Heart right ventricle (tissue), 16 donors: Measurements from ENCODE around the gene MAMDC2. TPM values are rescaled to one million over a fixed set of nuclear protein-coding genes. Genes with fewer than 3 reads are reported as not detected.
A peak's percentile ranks its signal among the peaks of the same experiment; 100 is the strongest.

Experiments used
- ATAC-seq, 8 donors: fragments of 200-7000 bp; cut with Tn5 transposase; one replicate each; pipeline ENCODE4 v1.9.1; 2020; ENCODE audit warnings: mild to moderate bottlenecking in 8 of 8, moderate library complexity in 8 of 8, moderate number of reproducible peaks in 1 of 8
- DNase-seq, 2 donors: peaks; one replicate each; pipeline ENCODE4 v3.0.0-alpha.2; 2020
- H3K27ac ChIP-seq, 10 donors: fragments of 200-600 bp; sonication (generic) in 2 of 10; one replicate each; pipeline versions ENCODE4 v1.5.0 to v1.8.0; 2020 to 2022; ENCODE audit warnings: mild to moderate bottlenecking in 3 of 10
- H3K27me3 ChIP-seq, 7 donors: fragments of 200-600 bp; one replicate each; pipeline ENCODE4 v1.8.0; 2021 to 2022; ENCODE audit warnings: mild to moderate bottlenecking in 2 of 7
- H3K36me3 ChIP-seq, 9 donors: fragments of 200-600 bp; sonication (generic) in 1 of 9; one replicate each; pipeline versions ENCODE4 v1.5.0 to v1.8.0; 2020 to 2022; ENCODE audit warnings: mild to moderate bottlenecking in 2 of 9
- H3K4me1 ChIP-seq, 9 donors: fragments of 200-600 bp; sonication (generic) in 1 of 9; one replicate each; pipeline versions ENCODE4 v1.5.0 to v1.8.0; 2020 to 2022; ENCODE audit warnings: mild to moderate bottlenecking in 4 of 9
- H3K4me3 ChIP-seq, 10 donors: fragments of 200-600 bp; sonication (generic) in 2 of 10; one replicate each; pipeline versions ENCODE4 v1.5.0 to v1.8.0; 2020 to 2022; ENCODE audit warnings: mild to moderate bottlenecking in 7 of 10, moderate library complexity in 2 of 10
- H3K9me3 ChIP-seq, 11 donors: fragments of 200-600 bp in 10 of 11; sonication (generic) in 2 of 11; one replicate each; pipeline versions ENCODE4 v1.5.0 to v1.8.0; 2013 to 2022; ENCODE audit warnings: mild to moderate bottlenecking in 2 of 11, control low read depth in 1 of 11, moderate library complexity in 1 of 11
- WGBS, 2 donors: extraction: QIAGEN DNeasy Blood & Tissue Kit; methylation state at CpG; one replicate each; pipeline ENCODE4 v1.1.7; 2013; ENCODE audit warnings: inconsistent platforms in 1 of 2; 5-methylcytosine and 5-hydroxymethylcytosine counted together
- intact Hi-C, 10 donors: fragments of 100-400 bp; cut with DNase I; formaldehyde crosslinking; loops; one replicate each; pipeline versions ENCODE4 v1.11.1 to v1.14.2; 2022
- polyA plus RNA-seq, 2 donors: library from polyadenylated mRNA; stranded (reverse); fragments of 200-250 nt; gene quantifications; one replicate each; pipeline ENCODE4 v1.2.3, GENCODE V29; 2013
- total RNA-seq, 10 donors: library from RNA; stranded (reverse); fragmentation: NEBNext Ultra II Directional in 3 of 10; extraction: Animal tissue kit (Norgen Biotek cat#: 25700) in 3 of 10; gene quantifications; one replicate each; pipeline versions ENCODE4 v1.2.1 to v1.2.4, GENCODE V29; 2021 to 2023
- TF ChIP-seq, protein P1 (sequence below), 9 donors: fragments of 200-600 bp; sonication (generic) in 2 of 9; IDR thresholded peaks; one replicate each; pipeline versions ENCODE4 v1.5.0 to v1.8.0; 2021 to 2022; ENCODE audit warnings: antibody characterized with exemption in 9 of 9, mild to moderate bottlenecking in 5 of 9, moderate library complexity in 1 of 9
- donor health status: Arrhythmogenic right ventricular cardiomyopathy.
- donor health status: ischemic (EF 13 %, LVEDD 7.1; RV severe dilation, severe dysfunction).
- donor health status: healthy with polysubstance abuse.
- donor health status: DM: no; HTN: yes; CAD: no.
- donor health status: DM: no; HTN: no; CAD: no.
- donor health status: ischemic (EF 25% LVEDD 6.9; RV normal size, moderate dysfunction).
- donor health status: ischemic (EF 25% LVEDD 5.7; RV mildly dilated, moderate dysfunction).
- donor health status: healthy.
- donor health status: DM: yes; HTN: yes; CAD: no.
- donor health status: Ischemic cardiomyopathy.
- donor health status: ischemic (EF 35%, LVEDD 5.7; RV mildly dilated, moderate dysfunction).
- donor health status: nonischemic (EF 11% LVEDD 7.7; RV severe dilation, severe dysfunction).
- donor health status: DM: yes; HTN: yes; CAD: no.
- donor health status: PGD.
- donor health status: ischemic (EF 29% LVEDD 5.4; RV normal size, mild dysfunction).
- donor health status: nonischemic (EF 23%, LVEDD 6.1; RV moderate dilation, normal function).

Gene MAMDC2
- total and polyA plus RNA-seq, 12 donors: 2.3 to 11.8 (median 5.8) TPM

DNA sequence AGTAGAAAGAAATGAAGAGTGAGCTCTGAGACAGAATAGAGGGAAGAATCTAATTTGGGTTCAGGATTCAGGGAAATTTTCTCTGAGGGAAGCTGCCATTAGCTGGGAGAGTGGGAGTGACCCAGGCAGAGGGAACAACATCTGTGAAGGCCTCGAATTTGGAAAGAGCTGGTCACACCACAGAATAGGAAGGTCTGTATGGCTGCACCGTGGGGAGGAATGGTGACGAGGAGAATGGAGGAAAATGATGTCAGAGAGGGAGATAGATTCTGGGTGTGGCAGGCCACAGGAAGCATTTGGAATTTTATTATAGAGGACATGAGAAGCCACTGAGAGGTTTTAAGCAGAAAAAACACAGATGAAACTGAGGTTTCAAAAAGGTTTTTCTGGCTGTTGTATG, 98.5 kb downstream of the MAMDC2 start:
- H3K9me3 ChIP-seq: no peaks in the 10 kb centered on the region

DNA sequence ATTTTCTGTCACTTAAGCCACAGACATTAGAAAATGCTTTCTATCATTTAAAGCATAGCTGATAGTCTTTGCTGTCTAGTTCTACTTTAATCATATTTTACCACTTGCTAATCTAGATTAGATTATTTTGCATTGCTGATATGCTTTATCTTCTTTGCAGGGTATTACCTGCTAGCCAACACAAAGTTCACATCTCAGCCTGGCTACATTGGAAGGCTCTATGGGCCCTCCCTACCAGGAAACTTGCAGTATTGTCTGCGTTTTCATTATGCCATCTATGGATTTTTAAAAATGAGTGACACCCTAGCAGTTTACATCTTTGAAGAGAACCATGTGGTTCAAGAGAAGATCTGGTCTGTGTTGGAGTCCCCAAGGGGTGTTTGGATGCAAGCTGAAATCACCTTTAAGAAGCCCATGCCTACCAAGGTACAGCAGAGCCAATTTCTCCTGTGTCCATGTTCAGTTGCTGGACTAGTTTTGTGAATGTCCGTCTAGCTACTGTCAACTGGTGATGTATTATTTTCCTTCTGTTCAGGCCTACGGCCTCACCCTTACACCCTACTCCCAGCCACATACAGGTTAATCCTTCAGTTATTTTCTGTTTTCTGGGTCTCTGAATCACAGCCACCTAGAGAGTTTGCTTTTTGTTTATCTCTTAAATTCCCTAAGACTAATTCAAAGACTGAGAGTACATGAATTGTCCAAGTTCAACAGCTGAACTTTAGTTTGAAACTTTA, 99.9 kb downstream of the MAMDC2 start:
- H3K4me3 ChIP-seq: no peak overlapping the region
- no peak overlapping the region for H3K27ac ChIP-seq
- intact Hi-C loops: loop anchor here in 3 of 10 donors (5.0 to 10.0 kb wide), 3 partner anchors 49 to 154 kb away; no protein-coding TSS in a partner anchor
- 83 to 87% methylated on average over 3 of the region's 3 CpGs for WGBS, 2 donors
- H3K4me1 ChIP-seq: no peaks in the 10 kb centered on the region
- peaks cover 0 to 52% (median 0%) of the 10 kb centered on the region in 9 donors for H3K36me3 ChIP-seq
- ATAC-seq (no peak), DNase-seq (no peak)
- no peaks in the 10 kb centered on the region for H3K9me3 ChIP-seq
- no peaks in the 10 kb centered on the region for H3K27me3 ChIP-seq
- TF ChIP-seq, protein P1, sequence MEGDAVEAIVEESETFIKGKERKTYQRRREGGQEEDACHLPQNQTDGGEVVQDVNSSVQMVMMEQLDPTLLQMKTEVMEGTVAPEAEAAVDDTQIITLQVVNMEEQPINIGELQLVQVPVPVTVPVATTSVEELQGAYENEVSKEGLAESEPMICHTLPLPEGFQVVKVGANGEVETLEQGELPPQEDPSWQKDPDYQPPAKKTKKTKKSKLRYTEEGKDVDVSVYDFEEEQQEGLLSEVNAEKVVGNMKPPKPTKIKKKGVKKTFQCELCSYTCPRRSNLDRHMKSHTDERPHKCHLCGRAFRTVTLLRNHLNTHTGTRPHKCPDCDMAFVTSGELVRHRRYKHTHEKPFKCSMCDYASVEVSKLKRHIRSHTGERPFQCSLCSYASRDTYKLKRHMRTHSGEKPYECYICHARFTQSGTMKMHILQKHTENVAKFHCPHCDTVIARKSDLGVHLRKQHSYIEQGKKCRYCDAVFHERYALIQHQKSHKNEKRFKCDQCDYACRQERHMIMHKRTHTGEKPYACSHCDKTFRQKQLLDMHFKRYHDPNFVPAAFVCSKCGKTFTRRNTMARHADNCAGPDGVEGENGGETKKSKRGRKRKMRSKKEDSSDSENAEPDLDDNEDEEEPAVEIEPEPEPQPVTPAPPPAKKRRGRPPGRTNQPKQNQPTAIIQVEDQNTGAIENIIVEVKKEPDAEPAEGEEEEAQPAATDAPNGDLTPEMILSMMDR (IDR thresholded peaks at IDR 0.05): no peak

More for the DNA sequence above, 98.5 kb downstream of the MAMDC2 start:
- DNase-seq (no peak), ATAC-seq (peak in 1 of 8 donors; percentile 47)
- Histone ChIP-seq H3K4me1 (no peaks in the 10 kb centered on the region), H3K27me3 (no peaks in the 10 kb centered on the region), H3K36me3 (peaks cover 0 to 52% (median 0%) of the 10 kb centered on the region in 9 donors), H3K4me3 (no peak overlapping the region), H3K27ac (no peak overlapping the region)
- WGBS, 2 donors: 65 to 68% methylated on average over 3 of the region's 3 CpGs
- intact Hi-C loops: loop anchor here in 3 of 10 donors (5.0 to 10.0 kb wide), 3 partner anchors 50 to 155 kb away; no protein-coding TSS in a partner anchor
- TF ChIP-seq, protein P1 (IDR thresholded peaks at IDR 0.05): no peak

DNA sequence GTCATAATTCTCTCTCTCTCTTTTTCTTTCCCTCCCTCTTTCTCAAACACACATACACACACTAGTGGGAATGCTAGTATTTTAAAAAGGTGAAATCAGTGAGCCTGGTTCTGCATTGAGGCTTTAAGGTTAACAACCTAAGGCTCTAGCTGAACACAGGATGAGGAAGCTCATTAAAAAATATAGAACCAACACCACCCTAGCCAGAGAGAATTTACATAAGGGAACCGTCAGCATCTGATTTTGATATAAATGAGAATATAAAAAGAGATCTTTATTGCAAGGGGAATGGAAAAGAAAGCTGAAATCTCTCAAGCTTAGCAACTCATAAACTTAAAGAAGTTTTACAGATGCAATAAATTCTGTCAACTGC, 100.5 kb downstream of the MAMDC2 start:
- intact Hi-C loops: loop anchor here in 3 of 10 donors (5.0 to 10.0 kb wide), 3 partner anchors 48 to 153 kb away; no protein-coding TSS in a partner anchor
- ATAC-seq (no peak), DNase-seq (no peak)
- Histone ChIP-seq H3K4me1 (no peaks in the 10 kb centered on the region), H3K9me3 (no peaks in the 10 kb centered on the region), H3K27ac (no peak overlapping the region), H3K27me3 (no peaks in the 10 kb centered on the region), H3K36me3 (peaks cover 0 to 52% (median 0%) of the 10 kb centered on the region in 9 donors), H3K4me3 (no peak overlapping the region)
- TF ChIP-seq, protein P1 (IDR thresholded peaks at IDR 0.05): no peak
- WGBS, 2 donors: 86 to 89% methylated on average over 1 of the region's 1 CpG

DNA sequence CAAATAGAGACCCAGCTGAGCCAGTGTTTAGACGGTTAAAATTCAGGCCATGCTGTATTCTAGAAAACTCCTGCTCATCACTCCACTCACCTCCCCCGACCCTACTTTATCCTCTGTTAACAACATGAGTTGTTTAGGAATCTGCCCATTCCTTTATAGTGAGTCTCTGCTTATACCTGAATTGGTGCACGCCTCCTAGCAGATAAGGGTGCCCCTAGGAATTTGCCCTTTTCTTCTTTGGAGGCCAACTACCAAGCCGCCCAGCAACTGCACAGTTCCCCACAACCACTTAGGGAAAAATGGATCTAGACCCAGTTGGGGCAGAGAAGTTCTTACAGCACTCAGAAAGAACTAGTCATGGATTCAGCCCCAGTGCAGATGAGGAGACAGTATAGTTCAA, 102.3 kb downstream of the MAMDC2 start:
- intact Hi-C loops: loop anchor here in 1 of 10 donors (10.0 kb wide), 1 partner anchor 69 kb away; no protein-coding TSS in a partner anchor
- 89 to 93% methylated on average over 4 of the region's 4 CpGs for WGBS, 2 donors
- Histone ChIP-seq H3K27me3 (no peaks in the 10 kb centered on the region), H3K4me1 (no peaks in the 10 kb centered on the region), H3K4me3 (no peak overlapping the region), H3K9me3 (no peaks in the 10 kb centered on the region), H3K27ac (no peak overlapping the region), H3K36me3 (peaks cover 0 to 40% (median 0%) of the 10 kb centered on the region in 9 donors)
- TF ChIP-seq, protein P1 (IDR thresholded peaks at IDR 0.05): no peak
- DNase-seq (no peak), ATAC-seq (no peak)
